Measurements from ENCODE around the gene ALX3. TPM values are rescaled to one million over a fixed set of nuclear protein-coding genes. Genes with fewer than 3 reads are reported as not detected.

The ALX3 gene
- total RNA-seq, 2 experiments from 2014 or later = not detected

Other genes with a start within 250 kb of the ALX3 start
- not detected in 2 replicates for gene CSF1, start 159.8 kb downstream of the ALX3 start, total RNA-seq (2014; rRNA removed; shearing (Covaris generic))
- gene CSF1, start 159.8 kb downstream of the ALX3 start, total RNA-seq (2022) = not detected in 2 replicates
- 18.5 and 20.5 TPM in 2 replicates for gene AHCYL1, start 85.9 kb downstream of the ALX3 start, total RNA-seq (2014; rRNA removed; shearing (Covaris generic))
- 45.5 and 52.8 TPM in 2 replicates for gene AHCYL1, start 85.9 kb downstream of the ALX3 start, total RNA-seq (2022)
- 33.1 and 45.5 TPM in 2 replicates for gene STRIP1, start 36.0 kb downstream of the ALX3 start, total RNA-seq (2014; rRNA removed; shearing (Covaris generic))
- 42.2 and 43.7 TPM in 2 replicates for gene STRIP1, start 36.0 kb downstream of the ALX3 start, total RNA-seq (2022)
- 0.41 TPM in 1 of 2 replicates, not detected in the other for gene UBL4B, start 41.8 kb upstream of the ALX3 start, total RNA-seq (2014; rRNA removed; shearing (Covaris generic))
- gene UBL4B, start 41.8 kb upstream of the ALX3 start, total RNA-seq (2022) = not detected in 2 replicates
- not detected in 2 replicates for gene SLC6A17, start 79.8 kb upstream of the ALX3 start, total RNA-seq (2014; rRNA removed; shearing (Covaris generic))
- gene SLC6A17, start 79.8 kb upstream of the ALX3 start, total RNA-seq (2022) = not detected in 2 replicates
- gene KCNC4, start 139.6 kb upstream of the ALX3 start, total RNA-seq (2014; rRNA removed; shearing (Covaris generic)) = 3.9 and 5.6 TPM in 2 replicates
- 17.8 and 18.5 TPM in 2 replicates for gene KCNC4, start 139.6 kb upstream of the ALX3 start, total RNA-seq (2022)

Data from OCI-LY7 (cell line).